AML-193 (cell line): ENCODE data around the gene CHST10.

Experiments used
- DNase-seq, 2 experiments: peaks; one replicate each; lab custom pipeline; 2025; lab: John Stamatoyannopoulos, UW

CHST10 gene

GRCh38 chr2:100416397-100416934 lies 1.0 kb downstream of the CHST10 start:
- no peak for DNase-seq

- no peak for DNase-seq
These were observed 3.9 kb downstream of the CHST10 start for GRCh38 chr2:100413571-100413970.

- DNase-seq = no peak
These were observed 4.6 kb downstream of the CHST10 start for GRCh38 chr2:100412881-100413321.

GRCh38 chr2:100412466-100412865 lies 5.0 kb downstream of the CHST10 start:
- DNase-seq = no peak

GRCh38 chr2:100411841-100412292 lies 5.6 kb downstream of the CHST10 start:
- DNase-seq = no peak

- DNase-seq = no peak
These were observed 7.4 kb downstream of the CHST10 start for GRCh38 chr2:100409975-100410647.

GRCh38 chr2:100409461-100409860 lies 8.0 kb downstream of the CHST10 start:
- DNase-seq = no peak

- DNase-seq = no peak
These were observed 8.5 kb downstream of the CHST10 start for GRCh38 chr2:100408941-100409340.

- no peak for DNase-seq
These were observed 9.4 kb downstream of the CHST10 start for GRCh38 chr2:100408104-100408503.

- no peak for DNase-seq
These were observed 9.9 kb downstream of the CHST10 start for GRCh38 chr2:100407563-100407962.

GRCh38 chr2:100407073-100407472 lies 10.4 kb downstream of the CHST10 start:
- no peak for DNase-seq

- no peak for DNase-seq
These were observed 11.4 kb downstream of the CHST10 start for GRCh38 chr2:100406120-100406508.

GRCh38 chr2:100405403-100406119 lies 11.9 kb downstream of the CHST10 start:
- no peak for DNase-seq

GRCh38 chr2:100404411-100404810 lies 13.1 kb downstream of the CHST10 start:
- DNase-seq = no peak

GRCh38 chr2:100403722-100404121 lies 13.7 kb downstream of the CHST10 start:
- DNase-seq = no peak

GRCh38 chr2:100401268-100401667 lies 16.2 kb downstream of the CHST10 start:
- no peak for DNase-seq

- no peak for DNase-seq
These were observed 17.8 kb downstream of the CHST10 start for GRCh38 chr2:100399714-100400113.

- no peak for DNase-seq
These were observed 19.5 kb downstream of the CHST10 start for GRCh38 chr2:100397976-100398375.

- no peak for DNase-seq
These were observed 20.2 kb downstream of the CHST10 start for GRCh38 chr2:100397118-100397860.

- DNase-seq = no peak
These were observed 21.0 kb downstream of the CHST10 start for GRCh38 chr2:100396483-100396882.

- DNase-seq = no peak
These were observed 21.7 kb downstream of the CHST10 start for GRCh38 chr2:100395532-100396350.
